ENCODE measurements around the gene TNIK. TPM values are rescaled to one million over a fixed set of nuclear protein-coding genes. Genes with fewer than 3 reads are reported as not detected.

The TNIK gene
- polyA plus RNA-seq, 1 donor from 2014 or later: 19.3 TPM

GRCh38 chr3:171415070-171415469 lies 45.1 kb downstream of the TNIK start:
- H3F3A ChIP-seq (ENCODE audit: insufficient read depth, low read length, poor library complexity, severe bottlenecking): no peaks in the 10 kb centered on the region
- H3K4me3 ChIP-seq (ENCODE audit: low read length): no peak overlapping the region
- no peaks in the 10 kb centered on the region for H4K20me1 ChIP-seq (ENCODE audit: insufficient read depth)
- no peak overlapping the region for H3K27ac ChIP-seq (ENCODE audit: low read length)
- H3K79me2 ChIP-seq (replicated peaks; ENCODE audit: insufficient read depth, low read length): peaks cover 3% of the 10 kb centered on the region
- H3K9ac ChIP-seq (ENCODE audit: low read length): no peak overlapping the region
- no peak overlapping the region for H3K4me2 ChIP-seq (ENCODE audit: low read length)
- no peak overlapping the region for H2AFZ ChIP-seq (ENCODE audit: low read depth, low read length)
- H3K9me3 ChIP-seq (ENCODE audit: low read length): no peaks in the 10 kb centered on the region
- no peak for TF ChIP-seq SMC3 (conservative IDR thresholded peaks at IDR 0.05; ENCODE audit: poor library complexity)
- TF ChIP-seq EZH2 (IDR thresholded peaks at IDR 0.05; ENCODE audit: borderline replicate concordance, insufficient read depth, low read length, poor library complexity, severe bottlenecking): no peak
- no peak for TF ChIP-seq EP300 (conservative IDR thresholded peaks at IDR 0.05; ENCODE audit: poor library complexity, severe bottlenecking)
- TF ChIP-seq TAF1 (IDR thresholded peaks at IDR 0.05; ENCODE audit: low read depth): no peak
- no peak for TF ChIP-seq POLR2AphosphoS5 (IDR thresholded peaks at IDR 0.05)
- no peak for TF ChIP-seq RAD21 (conservative IDR thresholded peaks at IDR 0.05)
- TF ChIP-seq REST (IDR thresholded peaks at IDR 0.05; ENCODE audit: borderline replicate concordance): no peak
- TF ChIP-seq MXI1 (conservative IDR thresholded peaks at IDR 0.05; ENCODE audit: poor library complexity, severe bottlenecking): no peak
- no peak for TF ChIP-seq CTCF (IDR thresholded peaks at IDR 0.05; ENCODE audit: poor library complexity, severe bottlenecking)
- H3K9me2 ChIP-seq (ENCODE audit: insufficient read depth, low read length): no peaks in the 10 kb centered on the region
- no peaks in the 10 kb centered on the region for H3K36me3 ChIP-seq (ENCODE audit: insufficient read depth, low read length)
- H3K27me3 ChIP-seq (ENCODE audit: insufficient read depth, low read depth, low read length): no peaks in the 10 kb centered on the region

- no peaks in the 10 kb centered on the region for H3F3A ChIP-seq (ENCODE audit: insufficient read depth, low read length, poor library complexity, severe bottlenecking)
- no peaks in the 10 kb centered on the region for H3K9me2 ChIP-seq (ENCODE audit: insufficient read depth, low read length)
- H3K9me3 ChIP-seq (ENCODE audit: low read length): no peaks in the 10 kb centered on the region
- no peaks in the 10 kb centered on the region for H3K79me2 ChIP-seq (replicated peaks; ENCODE audit: insufficient read depth, low read length)
- no peaks in the 10 kb centered on the region for H4K20me1 ChIP-seq (ENCODE audit: insufficient read depth)
- no peaks in the 10 kb centered on the region for H3K36me3 ChIP-seq (ENCODE audit: insufficient read depth, low read length)
- H3K9ac ChIP-seq (ENCODE audit: low read length): no peak overlapping the region
- no peaks in the 10 kb centered on the region for H3K27me3 ChIP-seq (ENCODE audit: insufficient read depth, low read depth, low read length)
- H2AFZ ChIP-seq (ENCODE audit: low read depth, low read length): no peak overlapping the region
- no peak overlapping the region for H3K27ac ChIP-seq (ENCODE audit: low read length)
- H3K4me3 ChIP-seq (ENCODE audit: low read length): no peak overlapping the region
- no peak for TF ChIP-seq RAD21 (conservative IDR thresholded peaks at IDR 0.05)
- TF ChIP-seq MXI1 (conservative IDR thresholded peaks at IDR 0.05; ENCODE audit: poor library complexity, severe bottlenecking): no peak
- no peak for TF ChIP-seq CTCF (IDR thresholded peaks at IDR 0.05; ENCODE audit: poor library complexity, severe bottlenecking)
- no peak for TF ChIP-seq POLR2AphosphoS5 (IDR thresholded peaks at IDR 0.05)
- TF ChIP-seq EZH2 (IDR thresholded peaks at IDR 0.05; ENCODE audit: borderline replicate concordance, insufficient read depth, low read length, poor library complexity, severe bottlenecking): no peak
- TF ChIP-seq SMC3 (conservative IDR thresholded peaks at IDR 0.05; ENCODE audit: poor library complexity): no peak
- no peak for TF ChIP-seq REST (IDR thresholded peaks at IDR 0.05; ENCODE audit: borderline replicate concordance)
- TF ChIP-seq TAF1 (IDR thresholded peaks at IDR 0.05; ENCODE audit: low read depth): no peak
- no peak for TF ChIP-seq EP300 (conservative IDR thresholded peaks at IDR 0.05; ENCODE audit: poor library complexity, severe bottlenecking)
- no peak overlapping the region for H3K4me2 ChIP-seq (ENCODE audit: low read length)
Measured at GRCh38 chr3:171412473-171412872, 47.7 kb downstream of the TNIK start.
